BJ (cell line): Measurements from ENCODE around the gene FRS3. TPM values are rescaled to one million over a fixed set of nuclear protein-coding genes. Genes with fewer than 3 reads are reported as not detected.

Experiments used
- CTCF ChIA-PET: fragments of 350-600 bp; formaldehyde crosslinking; extraction: SDS; loops from one replicate; lab custom pipeline; 2021; ENCODE audit warnings: antibody characterized with exemption, inconsistent platforms; lab: Yijun Ruan, JAX
- POLR2A ChIA-PET: fragments of 300-600 bp; sonication (Branson Sonifier 250); formaldehyde crosslinking; extraction: SDS; loops from one replicate; lab custom pipeline; 2021; ENCODE audit warnings: antibody characterized with exemption; lab: Charles Lee
- DNase-seq: peaks from one replicate; pipeline ENCODE4 v3.0.0-alpha.2; 2011; ENCODE audit warnings: low read depth
- H3K27me3 ChIP-seq: 2 replicates; pipeline ENCODE4 v1.6.0; 2011; ENCODE audit warnings: low read length; ENCODE audit not compliant: control insufficient read depth, insufficient read depth
- H3K36me3 ChIP-seq: 2 replicates; pipeline ENCODE4 v1.5.1; 2011; ENCODE audit warnings: low read length; ENCODE audit not compliant: control insufficient read depth, insufficient read depth
- H3K4me3 ChIP-seq: 2 replicates; pipeline ENCODE4 v1.5.1; 2011; ENCODE audit warnings: low read depth, mild to moderate bottlenecking, control low read depth, low read length
- CTCF ChIP-seq: IDR thresholded peaks from 2 replicates; pipeline ENCODE4 v1.5.1; 2011; ENCODE audit warnings: low read depth, mild to moderate bottlenecking, control low read depth, inconsistent platforms, low read length, moderate library complexity; ENCODE audit not compliant: insufficient read depth
- polyA plus RNA-seq: library from polyadenylated mRNA; depleted of rRNA; stranded (reverse); fragments of >200 nt; gene quantifications from 2 replicates; pipeline ENCODE4 v1.2.3, GENCODE V29; 2011

Gene FRS3
- polyA plus RNA-seq, 1 experiment = 3.3 TPM

DNA sequence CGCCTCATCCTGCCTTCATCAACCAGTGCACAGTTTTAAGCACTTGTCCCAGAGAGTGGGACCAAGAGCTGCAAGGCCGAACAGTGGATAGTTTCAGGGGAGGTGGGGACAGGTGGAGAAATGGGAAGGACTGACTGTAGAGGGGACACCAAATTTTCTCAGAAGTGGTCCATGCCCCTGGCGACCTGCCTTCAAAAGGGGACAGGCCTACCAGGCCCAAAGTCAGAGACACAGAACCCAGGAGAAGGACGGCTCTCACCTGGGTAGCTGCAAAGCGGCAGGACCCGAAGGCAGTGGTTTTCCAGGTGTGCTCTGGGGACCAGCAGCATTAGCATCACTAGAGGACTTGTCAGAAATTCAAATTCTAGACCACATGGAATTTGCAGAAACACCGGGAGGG lies 50.1 kb downstream of the FRS3 start:
- no peak for TF ChIP-seq CTCF
- H3K36me3 ChIP-seq = no peaks in the 10 kb centered on the region
- ChIA-PET POLR2A (no interaction called here), CTCF (interaction anchor here (0.8 to 1.0 kb wide), 2 partner anchors 24 to 361 kb away, joined by 3 read pairs; no protein-coding TSS in a partner anchor)
- no peaks in the 10 kb centered on the region for H3K27me3 ChIP-seq
- H3K4me3 ChIP-seq = no peak overlapping the region
- no peak for DNase-seq

DNA sequence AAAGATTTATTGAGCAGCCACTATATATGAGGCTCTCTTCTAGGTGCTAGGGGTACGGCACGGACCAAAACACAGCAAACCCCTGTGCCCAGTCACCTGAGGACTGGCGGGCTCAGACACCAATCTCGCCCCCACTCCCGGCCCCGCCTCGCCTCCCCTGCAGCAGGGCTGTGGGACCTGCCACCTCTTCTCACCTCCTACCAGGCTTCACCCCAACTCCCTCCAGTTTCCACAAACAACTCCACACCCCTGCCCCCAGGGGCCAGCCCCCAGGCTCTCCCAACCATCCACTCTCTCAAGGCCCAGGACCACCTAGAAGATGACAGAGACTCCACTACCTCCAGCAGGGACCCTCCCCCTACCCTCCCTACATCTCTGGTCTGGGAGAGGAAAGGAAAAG lies 50.7 kb downstream of the FRS3 start:
- no peak overlapping the region for H3K4me3 ChIP-seq
- DNase-seq = no peak
- H3K27me3 ChIP-seq = no peaks in the 10 kb centered on the region
- no peaks in the 10 kb centered on the region for H3K36me3 ChIP-seq
- ChIA-PET POLR2A (no interaction called here), CTCF (interaction anchor here (0.8 to 1.0 kb wide), 2 partner anchors 24 to 361 kb away, joined by 3 read pairs; no protein-coding TSS in a partner anchor)
- no peak for TF ChIP-seq CTCF

DNA sequence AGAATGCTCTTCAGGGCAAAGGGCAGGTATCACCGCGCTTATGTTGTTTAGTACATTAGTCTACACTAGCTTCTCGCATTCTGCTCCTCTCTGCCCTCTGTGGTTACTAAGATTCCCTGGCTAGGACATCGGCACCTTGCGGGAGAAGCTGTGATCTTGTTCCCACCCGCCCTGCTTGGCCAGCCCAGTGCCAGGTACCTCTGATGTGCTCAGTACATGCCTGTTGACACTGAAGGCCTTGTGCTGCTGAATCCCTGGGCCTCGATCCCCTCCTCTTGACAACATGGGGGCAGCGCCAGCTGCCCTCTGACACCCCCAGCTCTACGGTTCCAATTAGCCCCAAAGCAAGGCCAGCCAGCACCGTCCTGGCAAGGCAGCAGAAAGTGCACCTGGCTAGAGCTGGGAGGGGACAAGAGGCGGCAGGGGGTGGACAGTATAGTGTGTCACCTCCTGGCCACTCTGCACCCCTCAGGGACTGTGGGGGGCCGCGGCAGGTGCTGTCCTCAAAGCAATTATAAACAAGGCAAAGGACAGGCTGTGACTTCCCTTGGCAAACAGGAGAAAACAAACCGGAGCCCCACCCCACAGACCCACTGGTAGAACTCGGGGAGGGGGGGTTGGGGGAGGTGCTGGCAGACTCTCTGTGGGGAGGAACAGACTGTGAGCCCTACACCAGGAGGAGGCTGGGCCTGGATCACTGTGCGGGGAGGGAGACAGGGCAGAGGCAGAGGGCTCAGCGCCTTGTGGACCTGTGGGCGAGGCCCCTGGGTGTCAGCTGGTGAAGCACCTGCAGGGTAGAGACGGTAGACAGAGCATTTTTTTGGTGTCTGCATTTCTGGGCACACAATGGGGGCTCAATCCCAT lies 51.4 kb downstream of the FRS3 start:
- no peaks in the 10 kb centered on the region for H3K27me3 ChIP-seq
- no peak for DNase-seq
- H3K36me3 ChIP-seq = no peaks in the 10 kb centered on the region
- ChIA-PET CTCF (interaction anchor here (0.7 to 1.0 kb wide), 2 partner anchors 23 to 44 kb away, joined by 3 read pairs; no protein-coding TSS in a partner anchor), POLR2A (no interaction called here)
- TF ChIP-seq CTCF = no peak
- no peak overlapping the region for H3K4me3 ChIP-seq

GRCh38 chr6:41727705-41728072 lies 52.0 kb downstream of the FRS3 start:
- ChIA-PET CTCF (interaction anchor here (0.7 kb wide), 1 partner anchor 43 kb away, joined by 3 read pairs; no protein-coding TSS in a partner anchor), POLR2A (no interaction called here)
- no peaks in the 10 kb centered on the region for H3K27me3 ChIP-seq

More at GRCh38 chr6:41727705-41728072, 52.0 kb downstream of the FRS3 start:
- H3K4me3 ChIP-seq = no peak overlapping the region
- DNase-seq = no peak
- TF ChIP-seq CTCF = no peak
- H3K36me3 ChIP-seq = no peaks in the 10 kb centered on the region
